ENCODE measurements around the gene LEKR1.
"Not testable (repeated sequence)": the region's sequence is repeated elsewhere in the genome, so short reads cannot be mapped to it uniquely, and the experiment has no call there.

Gene LEKR1

GRCh38 chr3:156910022-156910421 lies 83.9 kb downstream of the LEKR1 start:
- no peak for DNase-seq (ENCODE audit: low read depth)

GRCh38 chr3:156910831-156911230 lies 84.7 kb downstream of the LEKR1 start:
- DNase-seq (ENCODE audit: low read depth) = not testable (repeated sequence)

GRCh38 chr3:156914300-156914699 lies 88.1 kb downstream of the LEKR1 start:
- not testable (repeated sequence) for DNase-seq (ENCODE audit: low read depth)

- DNase-seq (ENCODE audit: low read depth) = no peak
Measured at GRCh38 chr3:156915372-156915771, 89.2 kb downstream of the LEKR1 start.

- no peak for DNase-seq (ENCODE audit: low read depth)
Measured at GRCh38 chr3:156918746-156919145, 92.6 kb downstream of the LEKR1 start.

GRCh38 chr3:156919818-156920217 lies 93.7 kb downstream of the LEKR1 start:
- no peak for DNase-seq (ENCODE audit: low read depth)

GRCh38 chr3:156920399-156920798 lies 94.2 kb downstream of the LEKR1 start:
- no peak for DNase-seq (ENCODE audit: low read depth)

- DNase-seq (ENCODE audit: low read depth) = no peak
Measured at GRCh38 chr3:156923349-156923748, 97.2 kb downstream of the LEKR1 start.

- no peak for DNase-seq (ENCODE audit: low read depth)
Measured at GRCh38 chr3:156938724-156939123, 112.6 kb downstream of the LEKR1 start.

- no peak for DNase-seq (ENCODE audit: low read depth)
Measured at GRCh38 chr3:156939315-156939714, 113.2 kb downstream of the LEKR1 start.

- DNase-seq (ENCODE audit: low read depth) = no peak
Measured at GRCh38 chr3:156941311-156941710, 115.2 kb downstream of the LEKR1 start.

GRCh38 chr3:156948402-156949210 lies 122.5 kb downstream of the LEKR1 start:
- DNase-seq (ENCODE audit: low read depth) = no peak

- DNase-seq (ENCODE audit: low read depth) = no peak
Measured at GRCh38 chr3:156952011-156952410, 125.9 kb downstream of the LEKR1 start.

GRCh38 chr3:156957715-156958114 lies 131.6 kb downstream of the LEKR1 start:
- DNase-seq (ENCODE audit: low read depth) = no peak

- DNase-seq (ENCODE audit: low read depth) = no peak
Measured at GRCh38 chr3:156963096-156963495, 136.9 kb downstream of the LEKR1 start.

- no peak for DNase-seq (ENCODE audit: low read depth)
Measured at GRCh38 chr3:156964577-156964976, 138.4 kb downstream of the LEKR1 start.

GRCh38 chr3:156966349-156966748 lies 140.2 kb downstream of the LEKR1 start:
- DNase-seq (ENCODE audit: low read depth) = not testable (repeated sequence)

- DNase-seq (ENCODE audit: low read depth) = no peak
Measured at GRCh38 chr3:156973954-156974353, 147.8 kb downstream of the LEKR1 start.

- DNase-seq (ENCODE audit: low read depth) = no peak
Measured at GRCh38 chr3:156974931-156975330, 148.8 kb downstream of the LEKR1 start.

GRCh38 chr3:156975721-156976120 lies 149.6 kb downstream of the LEKR1 start:
- no peak for DNase-seq (ENCODE audit: low read depth)

GRCh38 chr3:156976933-156977332 lies 150.8 kb downstream of the LEKR1 start:
- DNase-seq (ENCODE audit: low read depth) = no peak

- no peak for DNase-seq (ENCODE audit: low read depth)
Measured at GRCh38 chr3:156978481-156978961, 152.4 kb downstream of the LEKR1 start.

- DNase-seq (ENCODE audit: low read depth) = no peak
Measured at GRCh38 chr3:156981005-156981404, 154.9 kb downstream of the LEKR1 start.

GRCh38 chr3:156983559-156983958 lies 157.4 kb downstream of the LEKR1 start:
- DNase-seq (ENCODE audit: low read depth) = no peak
